DOHH2 (cell line): ENCODE data around the gene ODF2.
"Not testable (repeated sequence)": the region's sequence is repeated elsewhere in the genome, so short reads cannot be mapped to it uniquely, and the experiment has no call there.

Experiments
- H3F3A ChIP-seq: fragments of 200-600 bp; sonication (generic), shearing (Covaris generic); 2 replicates; pipeline ENCODE4 v1.6.0; 2016; ENCODE audit warnings: antibody characterized with exemption, mild to moderate bottlenecking; ENCODE audit not compliant: control insufficient read depth, insufficient read depth
- H3K27ac ChIP-seq: fragments of 200-600 bp; sonication (generic); 2 replicates; pipeline ENCODE4 v1.5.1; 2014; ENCODE audit warnings: low read depth, mild to moderate bottlenecking, low read length, moderate library complexity
- H3K27me3 ChIP-seq: fragments of 200-600 bp; sonication (generic); 2 replicates; pipeline ENCODE4 v1.6.1; 2014; ENCODE audit warnings: mild to moderate bottlenecking, low read length, mixed read lengths; ENCODE audit not compliant: control insufficient read depth
- H3K36me3 ChIP-seq: fragments of 200-600 bp; sonication (generic); 2 replicates; pipeline ENCODE4 v1.6.1; 2014; ENCODE audit warnings: mild to moderate bottlenecking, low read length, moderate library complexity, mixed read lengths; ENCODE audit not compliant: control insufficient read depth
- H3K4me1 ChIP-seq: fragments of 200-600 bp; sonication (generic); 2 replicates; pipeline ENCODE4 v1.6.1; 2014; ENCODE audit warnings: mild to moderate bottlenecking, low read length, mixed read lengths; ENCODE audit not compliant: control insufficient read depth
- H3K4me2 ChIP-seq: fragments of 200-600 bp; sonication (generic); 2 replicates; pipeline ENCODE4 v1.6.0; 2014; ENCODE audit warnings: mild to moderate bottlenecking, low read length, moderate library complexity
- H3K4me3 ChIP-seq: fragments of 200-600 bp; sonication (generic); 2 replicates; pipeline ENCODE4 v1.5.1; 2014; ENCODE audit warnings: mild to moderate bottlenecking, low read length, mixed read lengths
- H3K79me2 ChIP-seq: fragments of 200-600 bp; sonication (generic); 2 replicates; pipeline ENCODE4 v1.6.1; 2014; ENCODE audit warnings: mild to moderate bottlenecking, low read length, mixed read lengths; ENCODE audit not compliant: control insufficient read depth
- H3K9me2 ChIP-seq: fragments of 200-600 bp; sonication (generic); replicated peaks from 2 replicates; pipeline ENCODE4 v1.6.1; 2014; ENCODE audit warnings: mild to moderate bottlenecking, low read length, mixed read lengths; ENCODE audit not compliant: control insufficient read depth
- H3K9me3 ChIP-seq: fragments of 200-600 bp; sonication (generic); 2 replicates; pipeline ENCODE4 v1.6.1; 2014; ENCODE audit warnings: antibody characterized with exemption, low read length, mixed read lengths; ENCODE audit not compliant: control insufficient read depth, insufficient read depth
- H4K20me1 ChIP-seq: fragments of 200-600 bp; sonication (generic); 2 replicates; pipeline ENCODE4 v1.6.0; 2014; ENCODE audit warnings: low read depth, mild to moderate bottlenecking, antibody characterized with exemption, low read length, moderate library complexity; ENCODE audit not compliant: control insufficient read depth, insufficient read depth
- CTCF ChIP-seq: fragments of 200-600 bp; sonication (generic); IDR thresholded peaks from one replicate; pipeline ENCODE4 v1.5.1; 2014; ENCODE audit warnings: antibody characterized with exemption, mild to moderate bottlenecking, low read depth, low read length; ENCODE audit not compliant: poor library complexity, severe bottlenecking
- EZH2phosphoT487 ChIP-seq: fragments of 200-600 bp; sonication (generic); IDR thresholded peaks from 2 replicates; pipeline ENCODE4 v1.6.1; 2017; ENCODE audit warnings: borderline replicate concordance, mild to moderate bottlenecking, antibody characterized with exemption, low read length, moderate library complexity, mixed read lengths

Gene ODF2

GRCh38 chr9:128420060-128420650, 35.7 kb upstream of the ODF2 start:
- no peaks in the 10 kb centered on the region for H3K36me3 ChIP-seq
- H3K4me3 ChIP-seq: peak overlapping the region; percentile 73
- no peaks in the 10 kb centered on the region for H3K9me3 ChIP-seq
- H3K4me2 ChIP-seq: peak overlapping the region; percentile 72
- no peaks in the 10 kb centered on the region for H3K79me2 ChIP-seq
- peaks cover 28% of the 10 kb centered on the region for H3K27me3 ChIP-seq
- peaks cover 32% of the 10 kb centered on the region for H3K4me1 ChIP-seq
- no peaks in the 10 kb centered on the region for H4K20me1 ChIP-seq
- no peaks in the 10 kb centered on the region for H3F3A ChIP-seq
- no peaks in the 10 kb centered on the region for H3K9me2 ChIP-seq
- no peak overlapping the region for H3K27ac ChIP-seq
- TF ChIP-seq EZH2phosphoT487 (no peak), CTCF (peak; percentile 88)

- peak; percentile 17 for TF ChIP-seq CTCF
- TF ChIP-seq EZH2phosphoT487: no peak
- H3K27ac ChIP-seq: no peak within 1 kb of the TSS
These were observed 34.9 kb upstream of the ODF2 start, which contains the start of gene CERCAM for GRCh38 chr9:128420651-128421481. Gene CERCAM (plus strand): TSS chr9:128420857. CDS start chr9:128420878, 21 bp downstream.

GRCh38 chr9:128421482-128421996, 34.3 kb upstream of the ODF2 start:
- TF ChIP-seq EZH2phosphoT487 (no peak), CTCF (no peak)
- no peaks in the 10 kb centered on the region for H3K9me3 ChIP-seq
- no peaks in the 10 kb centered on the region for H4K20me1 ChIP-seq
- peak overlapping the region; percentile 73 for H3K4me3 ChIP-seq
- H3K9me2 ChIP-seq: no peaks in the 10 kb centered on the region
- H3F3A ChIP-seq: no peaks in the 10 kb centered on the region
- H3K27me3 ChIP-seq: peaks cover 22% of the 10 kb centered on the region
- H3K36me3 ChIP-seq: no peaks in the 10 kb centered on the region
- no peak overlapping the region for H3K27ac ChIP-seq
- H3K4me1 ChIP-seq: peaks cover 20% of the 10 kb centered on the region
- no peaks in the 10 kb centered on the region for H3K79me2 ChIP-seq
- H3K4me2 ChIP-seq: peak overlapping the region; percentile 72

More at GRCh38 chr9:128420651-128421481, 34.9 kb upstream of the ODF2 start, which contains the start of gene CERCAM:
- peak within 1 kb of the TSS; percentile 73 for H3K4me3 ChIP-seq
- peak within 1 kb of the TSS; percentile 72 for H3K4me2 ChIP-seq
- no peaks in the 10 kb centered on the region for H3K79me2 ChIP-seq
- H3F3A ChIP-seq: no peaks in the 10 kb centered on the region
- no peaks in the 10 kb centered on the region for H3K9me3 ChIP-seq
- peaks cover 28% of the 10 kb centered on the region for H3K27me3 ChIP-seq
- H3K4me1 ChIP-seq: peaks cover 27% of the 10 kb centered on the region
- no peaks in the 10 kb centered on the region for H4K20me1 ChIP-seq
- H3K9me2 ChIP-seq: no peaks in the 10 kb centered on the region
- no peaks in the 10 kb centered on the region for H3K36me3 ChIP-seq

- H3K27ac ChIP-seq, H3F3A ChIP-seq, H3K9me2 ChIP-seq, H3K79me2 ChIP-seq, H4K20me1 ChIP-seq, H3K36me3 ChIP-seq, H3K9me3 ChIP-seq, H3K4me3 ChIP-seq: not testable (repeated sequence)
- Histone ChIP-seq H3K4me2 (peak overlapping the region; percentile 72; the same call in 1 of the 2 replicates), H3K27me3 (peaks cover 22% of the 10 kb centered on the region), H3K4me1 (peaks cover 18% of the 10 kb centered on the region)
These were observed 33.6 kb upstream of the ODF2 start for GRCh38 chr9:128422022-128422782.
